ENCODE measurements around the gene PCDH8.

Gene PCDH8

GRCh38 chr13:52810526-52810925 is 37.9 kb downstream of the PCDH8 start:
- H3K27ac ChIP-seq (ENCODE audit: low read length): no peak overlapping the region
- H3K9me3 ChIP-seq (ENCODE audit: control insufficient read depth in 2 of 2, low read length in 2 of 2): no peaks in the 10 kb centered on the region

GRCh38 chr13:52810011-52810410 is 38.4 kb downstream of the PCDH8 start:
- Histone ChIP-seq H3K9ac (ENCODE audit: low read length in 2 of 2) (no peak overlapping the region), H3K27ac (ENCODE audit: low read length) (no peak overlapping the region), H3K4me1 (ENCODE audit: control insufficient read depth, insufficient read depth, low read length) (no peaks in the 10 kb centered on the region)

More at GRCh38 chr13:52810526-52810925, 37.9 kb downstream of the PCDH8 start:
- Histone ChIP-seq H3K4me3 (ENCODE audit: low read length in 2 of 2) (no peak overlapping the region), H3K4me1 (ENCODE audit: control insufficient read depth, insufficient read depth, low read length) (no peaks in the 10 kb centered on the region), H3K9ac (ENCODE audit: low read length in 2 of 2) (no peak overlapping the region), H3K27me3 (ENCODE audit: control insufficient read depth in 1 of 2, insufficient read depth in 2 of 2, low read length in 2 of 2) (no peaks in the 10 kb centered on the region), H3K36me3 (ENCODE audit: control insufficient read depth in 2 of 2, insufficient read depth in 2 of 2, low read length in 2 of 2) (no peaks in the 10 kb centered on the region)

GRCh38 chr13:52809310-52809769 is 39.1 kb downstream of the PCDH8 start:
- H3K27ac ChIP-seq (ENCODE audit: low read length): no peak overlapping the region
- H3K9me3 ChIP-seq (ENCODE audit: control insufficient read depth in 2 of 2, low read length in 2 of 2): no peaks in the 10 kb centered on the region
- H3K4me3 ChIP-seq (ENCODE audit: low read length in 2 of 2): no peak overlapping the region
- H3K9ac ChIP-seq (ENCODE audit: low read length in 2 of 2): no peak overlapping the region
- no peaks in the 10 kb centered on the region for H3K27me3 ChIP-seq (ENCODE audit: control insufficient read depth in 1 of 2, insufficient read depth in 2 of 2, low read length in 2 of 2)
- H3K36me3 ChIP-seq (ENCODE audit: control insufficient read depth in 2 of 2, insufficient read depth in 2 of 2, low read length in 2 of 2): no peaks in the 10 kb centered on the region
- H3K4me1 ChIP-seq (ENCODE audit: control insufficient read depth, insufficient read depth, low read length): no peaks in the 10 kb centered on the region

More at GRCh38 chr13:52810011-52810410, 38.4 kb downstream of the PCDH8 start:
- Histone ChIP-seq H3K4me3 (ENCODE audit: low read length in 2 of 2) (no peak overlapping the region), H3K36me3 (ENCODE audit: control insufficient read depth in 2 of 2, insufficient read depth in 2 of 2, low read length in 2 of 2) (no peaks in the 10 kb centered on the region), H3K27me3 (ENCODE audit: control insufficient read depth in 1 of 2, insufficient read depth in 2 of 2, low read length in 2 of 2) (no peaks in the 10 kb centered on the region), H3K9me3 (ENCODE audit: control insufficient read depth in 2 of 2, low read length in 2 of 2) (no peaks in the 10 kb centered on the region)

GRCh38 chr13:52808842-52809219 is 39.6 kb downstream of the PCDH8 start:
- no peak overlapping the region for H3K27ac ChIP-seq (ENCODE audit: low read length)
- no peaks in the 10 kb centered on the region for H3K9me3 ChIP-seq (ENCODE audit: control insufficient read depth in 2 of 2, low read length in 2 of 2)
- H3K9ac ChIP-seq (ENCODE audit: low read length in 2 of 2): no peak overlapping the region
- no peak overlapping the region for H3K4me3 ChIP-seq (ENCODE audit: low read length in 2 of 2)
- H3K4me1 ChIP-seq (ENCODE audit: control insufficient read depth, insufficient read depth, low read length): no peaks in the 10 kb centered on the region
- H3K36me3 ChIP-seq (ENCODE audit: control insufficient read depth in 2 of 2, insufficient read depth in 2 of 2, low read length in 2 of 2): no peaks in the 10 kb centered on the region
- no peaks in the 10 kb centered on the region for H3K27me3 ChIP-seq (ENCODE audit: control insufficient read depth in 1 of 2, insufficient read depth in 2 of 2, low read length in 2 of 2)

GRCh38 chr13:52806029-52806428 is 42.4 kb downstream of the PCDH8 start:
- Histone ChIP-seq H3K4me1 (ENCODE audit: control insufficient read depth, insufficient read depth, low read length) (no peaks in the 10 kb centered on the region), H3K9ac (ENCODE audit: low read length in 2 of 2) (no peak overlapping the region), H3K27ac (ENCODE audit: low read length) (no peak overlapping the region), H3K9me3 (ENCODE audit: control insufficient read depth in 2 of 2, low read length in 2 of 2) (peaks cover 0 to 2% of the 10 kb centered on the region in 2 donors), H3K4me3 (ENCODE audit: low read length in 2 of 2) (no peak overlapping the region), H3K36me3 (ENCODE audit: control insufficient read depth in 2 of 2, insufficient read depth in 2 of 2, low read length in 2 of 2) (no peaks in the 10 kb centered on the region), H3K27me3 (ENCODE audit: control insufficient read depth in 1 of 2, insufficient read depth in 2 of 2, low read length in 2 of 2) (no peaks in the 10 kb centered on the region)

- Histone ChIP-seq H3K9me3 (ENCODE audit: control insufficient read depth in 2 of 2, low read length in 2 of 2) (peaks cover 0 to 2% of the 10 kb centered on the region in 2 donors), H3K9ac (ENCODE audit: low read length in 2 of 2) (no peak overlapping the region), H3K27ac (ENCODE audit: low read length) (no peak overlapping the region), H3K27me3 (ENCODE audit: control insufficient read depth in 1 of 2, insufficient read depth in 2 of 2, low read length in 2 of 2) (no peaks in the 10 kb centered on the region), H3K36me3 (ENCODE audit: control insufficient read depth in 2 of 2, insufficient read depth in 2 of 2, low read length in 2 of 2) (no peaks in the 10 kb centered on the region), H3K4me1 (ENCODE audit: control insufficient read depth, insufficient read depth, low read length) (no peaks in the 10 kb centered on the region), H3K4me3 (ENCODE audit: low read length in 2 of 2) (no peak overlapping the region)
These were observed 44.2 kb downstream of the PCDH8 start for GRCh38 chr13:52804202-52804641.

- H3K4me3 ChIP-seq (ENCODE audit: low read length in 2 of 2): no peak overlapping the region
- no peaks in the 10 kb centered on the region for H3K4me1 ChIP-seq (ENCODE audit: control insufficient read depth, insufficient read depth, low read length)
- no peak overlapping the region for H3K27ac ChIP-seq (ENCODE audit: low read length)
- no peak overlapping the region for H3K9ac ChIP-seq (ENCODE audit: low read length in 2 of 2)
- H3K36me3 ChIP-seq (ENCODE audit: control insufficient read depth in 2 of 2, insufficient read depth in 2 of 2, low read length in 2 of 2): no peaks in the 10 kb centered on the region
- peaks cover 0 to 7% of the 10 kb centered on the region in 2 donors for H3K27me3 ChIP-seq (ENCODE audit: control insufficient read depth in 1 of 2, insufficient read depth in 2 of 2, low read length in 2 of 2)
- H3K9me3 ChIP-seq (ENCODE audit: control insufficient read depth in 2 of 2, low read length in 2 of 2): peaks cover 0 to 2% of the 10 kb centered on the region in 2 donors
These were observed 47.6 kb downstream of the PCDH8 start for GRCh38 chr13:52800856-52801255.

GRCh38 chr13:52798770-52799430 is 49.5 kb downstream of the PCDH8 start:
- no peaks in the 10 kb centered on the region for H3K36me3 ChIP-seq (ENCODE audit: control insufficient read depth in 2 of 2, insufficient read depth in 2 of 2, low read length in 2 of 2)
- H3K27ac ChIP-seq (ENCODE audit: low read length): no peak overlapping the region
- no peaks in the 10 kb centered on the region for H3K4me1 ChIP-seq (ENCODE audit: control insufficient read depth, insufficient read depth, low read length)
- H3K4me3 ChIP-seq (ENCODE audit: low read length in 2 of 2): no peak overlapping the region
- H3K9me3 ChIP-seq (ENCODE audit: control insufficient read depth in 2 of 2, low read length in 2 of 2): peaks cover 0 to 2% of the 10 kb centered on the region in 2 donors
- no peak overlapping the region for H3K9ac ChIP-seq (ENCODE audit: low read length in 2 of 2)
- H3K27me3 ChIP-seq (ENCODE audit: control insufficient read depth in 1 of 2, insufficient read depth in 2 of 2, low read length in 2 of 2): peaks cover 0 to 7% of the 10 kb centered on the region in 2 donors

- H3K9me3 ChIP-seq (ENCODE audit: control insufficient read depth in 2 of 2, low read length in 2 of 2): peaks cover 0 to 2% of the 10 kb centered on the region in 2 donors
- no peaks in the 10 kb centered on the region for H3K36me3 ChIP-seq (ENCODE audit: control insufficient read depth in 2 of 2, insufficient read depth in 2 of 2, low read length in 2 of 2)
- no peaks in the 10 kb centered on the region for H3K4me1 ChIP-seq (ENCODE audit: control insufficient read depth, insufficient read depth, low read length)
- H3K27me3 ChIP-seq (ENCODE audit: control insufficient read depth in 1 of 2, insufficient read depth in 2 of 2, low read length in 2 of 2): peaks cover 0 to 7% of the 10 kb centered on the region in 2 donors
- no peak overlapping the region for H3K9ac ChIP-seq (ENCODE audit: low read length in 2 of 2)
- no peak overlapping the region for H3K27ac ChIP-seq (ENCODE audit: low read length)
- no peak overlapping the region for H3K4me3 ChIP-seq (ENCODE audit: low read length in 2 of 2)
These were observed 51.3 kb downstream of the PCDH8 start for GRCh38 chr13:52797176-52797575.

- Histone ChIP-seq H3K4me3 (ENCODE audit: low read length in 2 of 2) (no peak overlapping the region), H3K27ac (ENCODE audit: low read length) (no peak overlapping the region), H3K4me1 (ENCODE audit: control insufficient read depth, insufficient read depth, low read length) (no peaks in the 10 kb centered on the region), H3K9ac (ENCODE audit: low read length in 2 of 2) (no peak overlapping the region), H3K27me3 (ENCODE audit: control insufficient read depth in 1 of 2, insufficient read depth in 2 of 2, low read length in 2 of 2) (peaks cover 0 to 7% of the 10 kb centered on the region in 2 donors), H3K36me3 (ENCODE audit: control insufficient read depth in 2 of 2, insufficient read depth in 2 of 2, low read length in 2 of 2) (no peaks in the 10 kb centered on the region), H3K9me3 (ENCODE audit: control insufficient read depth in 2 of 2, low read length in 2 of 2) (no peaks in the 10 kb centered on the region)
These were observed 53.9 kb downstream of the PCDH8 start for GRCh38 chr13:52794589-52794988.

GRCh38 chr13:52793515-52794061 is 54.9 kb downstream of the PCDH8 start:
- H3K27me3 ChIP-seq (ENCODE audit: control insufficient read depth in 1 of 2, insufficient read depth in 2 of 2, low read length in 2 of 2): peaks cover 0 to 7% of the 10 kb centered on the region in 2 donors
- no peaks in the 10 kb centered on the region for H3K9me3 ChIP-seq (ENCODE audit: control insufficient read depth in 2 of 2, low read length in 2 of 2)
- H3K9ac ChIP-seq (ENCODE audit: low read length in 2 of 2): no peak overlapping the region
- H3K36me3 ChIP-seq (ENCODE audit: control insufficient read depth in 2 of 2, insufficient read depth in 2 of 2, low read length in 2 of 2): no peaks in the 10 kb centered on the region
- H3K4me3 ChIP-seq (ENCODE audit: low read length in 2 of 2): no peak overlapping the region
- no peaks in the 10 kb centered on the region for H3K4me1 ChIP-seq (ENCODE audit: control insufficient read depth, insufficient read depth, low read length)
- no peak overlapping the region for H3K27ac ChIP-seq (ENCODE audit: low read length)
